ENCODE results near the gene ADCY9. TPM values are rescaled to one million over a fixed set of nuclear protein-coding genes. Genes with fewer than 3 reads are reported as not detected.

ADCY9 gene
- total RNA-seq, 5 donors from 2014 or later (not counting 1 experiment from before 2014, with no cell fraction given): 7.9 to 15.7 (median 11.6) TPM

DNA sequence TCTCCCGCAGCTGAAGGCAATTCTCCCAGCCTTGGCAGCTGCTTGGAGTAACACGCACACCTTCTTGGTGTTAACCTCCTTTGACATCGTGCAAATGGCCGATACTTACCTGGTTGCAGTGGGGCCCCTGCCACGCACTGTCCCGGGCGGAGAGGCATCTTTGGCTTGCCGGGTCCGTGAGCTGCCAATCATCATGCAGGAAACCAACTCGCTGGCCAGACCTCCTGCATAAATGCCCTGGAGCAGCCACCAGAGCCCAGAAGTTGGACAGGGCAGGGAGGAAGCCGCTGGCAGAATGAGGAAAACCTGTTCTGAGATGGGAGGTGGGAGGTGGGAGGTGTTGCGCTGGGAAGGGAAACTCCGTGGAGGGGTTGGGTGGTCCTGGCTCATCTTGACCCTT lies 194.0 kb downstream of the ADCY9 start:
- no peaks in the 10 kb centered on the region for H3K9me3 ChIP-seq
- no peak overlapping the region for H3K27ac ChIP-seq (ENCODE audit: low read length)
- H3K4me3 ChIP-seq (ENCODE audit: control insufficient read depth in 1 of 2, extremely low read depth in 1 of 2, low read length in 1 of 2): no peak overlapping the region
- H3K4me1 Mint-ChIP-seq: no peaks in the 10 kb centered on the region
- no peak overlapping the region for H3K27ac Mint-ChIP-seq
- no peak overlapping the region for H3K4me3 Mint-ChIP-seq
- ATAC-seq (replicated peaks in 1 of 4) (no peak), DNase-seq (no peak)
- H3K36me3 Mint-ChIP-seq: peaks cover 7% of the 10 kb centered on the region
- H3K4me1 ChIP-seq (ENCODE audit: control insufficient read depth in 1 of 2, extremely low read depth in 1 of 2, insufficient read depth in 2 of 2, low read length in 2 of 2): no peaks in the 10 kb centered on the region
- peaks cover 10 to 35% of the 10 kb centered on the region in 2 donors for H3K27me3 Mint-ChIP-seq
- peaks cover 8 to 10% (median 10%) of the 10 kb centered on the region in 3 donors for H3K9me3 Mint-ChIP-seq
- peaks cover 0 to 36% of the 10 kb centered on the region in 2 experiments for H3K27me3 ChIP-seq (replicated peaks in 1 of 2; ENCODE audit: control insufficient read depth in 2 of 2, extremely low read depth in 1 of 2, insufficient read depth in 2 of 2, low read length in 1 of 2)
- ChIA-PET POLR2A (no interaction called here), CTCF (interaction anchor here in 1 of 2 donors (0.6 kb wide), 1 partner anchor 9 kb away, joined by 3 read pairs; no protein-coding TSS in a partner anchor)
- no peaks in the 10 kb centered on the region for H3K36me3 ChIP-seq (ENCODE audit: control insufficient read depth in 2 of 2, extremely low read depth in 1 of 2, insufficient read depth in 1 of 2, low read length in 1 of 2)
- 70% methylated on average over 12 of the region's 13 CpGs for WGBS (ENCODE audit: insufficient coverage)

DNA sequence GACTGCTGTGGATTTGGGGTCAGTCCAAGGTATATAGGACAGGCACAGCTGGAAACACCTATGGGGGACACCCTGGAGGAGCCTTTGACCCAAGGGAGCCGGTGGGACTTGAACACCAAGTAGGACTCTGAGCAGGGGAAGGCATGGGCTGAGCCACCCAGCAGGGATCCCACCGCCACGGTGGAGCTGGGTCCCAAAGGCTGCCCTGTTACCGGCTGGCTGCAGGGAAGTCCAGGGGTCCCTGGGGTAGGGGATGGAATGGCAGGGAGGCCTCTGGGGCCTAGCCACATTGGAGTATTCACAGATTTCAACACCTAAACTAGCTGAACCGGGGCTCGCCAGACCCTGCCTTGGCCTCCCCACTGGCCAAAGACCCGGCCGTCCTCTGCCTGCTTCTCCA lies 196.0 kb downstream of the ADCY9 start:
- peaks cover 8 to 10% (median 10%) of the 10 kb centered on the region in 3 donors for H3K9me3 Mint-ChIP-seq
- H3K36me3 Mint-ChIP-seq: peaks cover 7% of the 10 kb centered on the region
- Histone ChIP-seq H3K9me3 (no peaks in the 10 kb centered on the region), H3K36me3 (ENCODE audit: control insufficient read depth in 2 of 2, extremely low read depth in 1 of 2, insufficient read depth in 1 of 2, low read length in 1 of 2) (no peaks in the 10 kb centered on the region), H3K4me3 (ENCODE audit: control insufficient read depth in 1 of 2, extremely low read depth in 1 of 2, low read length in 1 of 2) (no peak overlapping the region), H3K27ac (ENCODE audit: low read length) (no peak overlapping the region), H3K27me3 (replicated peaks in 1 of 2; ENCODE audit: control insufficient read depth in 2 of 2, extremely low read depth in 1 of 2, insufficient read depth in 2 of 2, low read length in 1 of 2) (peaks cover 0 to 46% of the 10 kb centered on the region in 2 experiments), H3K4me1 (ENCODE audit: control insufficient read depth in 1 of 2, extremely low read depth in 1 of 2, insufficient read depth in 2 of 2, low read length in 2 of 2) (no peaks in the 10 kb centered on the region)
- H3K27me3 Mint-ChIP-seq: peaks cover 6 to 32% of the 10 kb centered on the region in 2 donors
- CTCF ChIA-PET: no interaction called here
- H3K4me3 Mint-ChIP-seq: no peak overlapping the region
- ATAC-seq (replicated peaks in 1 of 4): no peak
- H3K27ac Mint-ChIP-seq: no peak overlapping the region
- POLR2A ChIA-PET: no interaction called here
- no peaks in the 10 kb centered on the region for H3K4me1 Mint-ChIP-seq
- DNase-seq: no peak
- 82% methylated on average over 7 of the region's 8 CpGs for WGBS (ENCODE audit: insufficient coverage)

DNA sequence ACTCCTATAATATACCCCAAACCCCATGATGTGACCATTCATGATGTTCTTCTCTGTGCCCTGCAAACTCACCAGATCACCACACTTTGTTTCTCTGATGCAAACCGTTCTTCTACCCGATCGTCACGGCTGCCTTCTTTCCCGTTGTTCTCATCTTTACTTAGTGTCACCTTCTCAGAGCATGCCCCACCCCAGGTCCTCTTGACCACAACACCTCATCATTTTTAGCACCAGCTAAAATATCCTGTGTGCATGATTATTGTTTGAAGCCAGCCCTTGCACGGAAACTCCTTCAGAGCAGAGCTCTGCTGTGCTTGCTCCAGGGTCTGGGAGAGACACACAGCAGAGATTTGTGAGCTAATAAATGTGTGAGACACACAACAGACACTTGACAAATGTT lies 196.8 kb downstream of the ADCY9 start:
- CTCF ChIA-PET: no interaction called here

DNA sequence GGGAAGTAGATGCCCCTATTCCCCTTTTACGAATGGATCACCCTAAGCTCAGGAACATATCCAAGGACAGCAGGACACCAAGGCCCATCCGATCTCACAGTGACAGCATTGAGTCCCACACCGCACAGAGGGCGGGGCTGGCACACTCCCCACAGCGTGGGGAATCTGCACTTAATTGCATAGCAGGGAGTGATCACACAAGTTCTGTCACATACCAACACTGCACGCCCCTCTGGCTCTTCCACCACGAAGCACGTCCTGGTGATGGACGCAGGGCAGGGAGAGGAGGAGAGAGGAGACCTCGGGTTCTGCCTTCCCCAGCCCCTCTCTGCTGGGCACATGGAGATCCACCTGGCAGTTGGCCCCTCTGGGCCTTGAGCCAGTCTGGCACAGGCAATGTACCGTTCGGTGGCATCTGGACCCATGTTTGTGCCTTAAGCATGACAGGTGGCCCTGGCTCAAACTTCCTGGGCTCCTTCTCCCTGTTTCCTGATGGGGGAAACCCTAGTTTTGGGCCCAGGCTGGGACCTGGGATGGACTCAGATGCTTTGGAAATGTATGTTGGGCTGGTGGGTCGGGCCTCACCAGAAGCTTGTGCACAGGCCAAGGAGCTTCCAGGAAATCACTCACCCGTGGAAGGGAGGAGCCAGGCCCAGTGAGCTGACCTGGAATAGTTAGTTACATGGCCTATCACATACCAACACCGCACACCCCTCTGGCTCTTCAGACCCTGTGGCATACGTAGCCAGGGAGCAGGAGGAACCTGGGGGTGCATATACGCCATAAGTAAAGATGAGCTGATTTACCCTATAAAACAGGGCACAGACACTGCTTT lies 200.6 kb downstream of the ADCY9 start:
- H3K9me3 Mint-ChIP-seq: peaks cover 8 to 10% (median 10%) of the 10 kb centered on the region in 3 donors
- ChIA-PET POLR2A (interaction anchor here in 1 of 2 donors (0.6 kb wide), 1 partner anchor 26 kb away, joined by 5 read pairs; no protein-coding TSS in a partner anchor), CTCF (interaction anchor here in 1 of 2 donors (0.5 kb wide), 1 partner anchor 44 kb away, joined by 4 read pairs; no protein-coding TSS in a partner anchor)
- H3K4me3 Mint-ChIP-seq: no peak overlapping the region
- no peaks in the 10 kb centered on the region for H3K4me1 ChIP-seq (ENCODE audit: control insufficient read depth in 1 of 2, extremely low read depth in 1 of 2, insufficient read depth in 2 of 2, low read length in 2 of 2)
- H3K27ac Mint-ChIP-seq: no peak overlapping the region
- H3K36me3 ChIP-seq (ENCODE audit: control insufficient read depth in 2 of 2, extremely low read depth in 1 of 2, insufficient read depth in 1 of 2, low read length in 1 of 2): no peaks in the 10 kb centered on the region
- no peaks in the 10 kb centered on the region for H3K9me3 ChIP-seq
- no peak overlapping the region for H3K4me3 ChIP-seq (ENCODE audit: control insufficient read depth in 1 of 2, extremely low read depth in 1 of 2, low read length in 1 of 2)
- DNase-seq: no peak
- ATAC-seq (replicated peaks in 1 of 4): no peak
- H3K27me3 Mint-ChIP-seq: peaks cover 1 to 9% of the 10 kb centered on the region in 2 donors
- peaks cover 7% of the 10 kb centered on the region for H3K36me3 Mint-ChIP-seq
- 91% methylated on average over 15 of the region's 17 CpGs for WGBS (ENCODE audit: insufficient coverage)
- H3K27me3 ChIP-seq (replicated peaks in 1 of 2; ENCODE audit: control insufficient read depth in 2 of 2, extremely low read depth in 1 of 2, insufficient read depth in 2 of 2, low read length in 1 of 2): peaks cover 0 to 31% of the 10 kb centered on the region in 2 experiments
- H3K27ac ChIP-seq (ENCODE audit: low read length): no peak overlapping the region
- H3K4me1 Mint-ChIP-seq: peaks cover 0 to under 1% (median 0%) of the 10 kb centered on the region in 3 donors

More for the DNA sequence above, 196.8 kb downstream of the ADCY9 start:
- WGBS (ENCODE audit: insufficient coverage): 87% methylated on average over 3 of the region's 6 CpGs
- H3K27me3 Mint-ChIP-seq: peaks cover 6 to 32% of the 10 kb centered on the region in 2 donors
- POLR2A ChIA-PET: no interaction called here
- Histone ChIP-seq H3K9me3 (no peaks in the 10 kb centered on the region), H3K27me3 (replicated peaks in 1 of 2; ENCODE audit: control insufficient read depth in 2 of 2, extremely low read depth in 1 of 2, insufficient read depth in 2 of 2, low read length in 1 of 2) (peaks cover 0 to 50% of the 10 kb centered on the region in 2 experiments), H3K36me3 (ENCODE audit: control insufficient read depth in 2 of 2, extremely low read depth in 1 of 2, insufficient read depth in 1 of 2, low read length in 1 of 2) (no peaks in the 10 kb centered on the region), H3K4me1 (ENCODE audit: control insufficient read depth in 1 of 2, extremely low read depth in 1 of 2, insufficient read depth in 2 of 2, low read length in 2 of 2) (no peaks in the 10 kb centered on the region), H3K4me3 (ENCODE audit: control insufficient read depth in 1 of 2, extremely low read depth in 1 of 2, low read length in 1 of 2) (no peak overlapping the region), H3K27ac (ENCODE audit: low read length) (no peak overlapping the region)
- peaks cover 7% of the 10 kb centered on the region for H3K36me3 Mint-ChIP-seq
- peaks cover 8 to 10% (median 10%) of the 10 kb centered on the region in 3 donors for H3K9me3 Mint-ChIP-seq
- H3K4me3 Mint-ChIP-seq: no peak overlapping the region
- DNase-seq: no peak
- no peak for ATAC-seq (replicated peaks in 1 of 4)
- H3K27ac Mint-ChIP-seq: no peak overlapping the region
- H3K4me1 Mint-ChIP-seq: no peaks in the 10 kb centered on the region

DNA sequence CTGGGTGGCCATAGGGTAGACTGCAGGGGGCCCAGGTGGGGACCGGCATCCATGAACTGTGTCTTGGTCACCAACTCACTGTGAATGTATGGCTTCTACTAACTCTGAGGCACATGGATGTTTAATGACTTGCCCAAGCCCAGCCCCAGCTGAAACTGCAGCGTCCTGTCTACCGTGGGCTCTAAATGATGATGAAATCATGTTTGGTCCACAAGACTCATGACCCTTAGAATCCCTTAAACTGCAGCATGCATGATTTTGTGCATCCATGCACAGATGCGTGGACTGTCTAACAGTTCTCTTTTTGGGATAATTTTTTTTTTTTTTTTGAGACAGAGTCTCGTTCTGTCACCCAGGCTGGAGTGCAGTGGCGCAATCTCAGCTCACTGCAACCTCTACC lies 203.3 kb downstream of the ADCY9 start:
- no peaks in the 10 kb centered on the region for H3K36me3 Mint-ChIP-seq
- no peak overlapping the region for H3K4me3 Mint-ChIP-seq
- peaks cover 0 to 7% (median 3%) of the 10 kb centered on the region in 3 donors for H3K4me1 Mint-ChIP-seq
- no peak overlapping the region for H3K27ac ChIP-seq (ENCODE audit: low read length)
- WGBS (ENCODE audit: insufficient coverage): 93% methylated on average over 3 of the region's 6 CpGs
- no peaks in the 10 kb centered on the region for H3K27me3 Mint-ChIP-seq
- ChIA-PET CTCF (interaction anchor here in 1 of 2 donors (0.6 kb wide), 1 partner anchor 19 kb away, joined by 5 read pairs; no protein-coding TSS in a partner anchor), POLR2A (no interaction called here)
- no peaks in the 10 kb centered on the region for H3K9me3 Mint-ChIP-seq
- no peaks in the 10 kb centered on the region for H3K9me3 ChIP-seq
- H3K36me3 ChIP-seq (ENCODE audit: control insufficient read depth in 2 of 2, extremely low read depth in 1 of 2, insufficient read depth in 1 of 2, low read length in 1 of 2): no peaks in the 10 kb centered on the region
- H3K27me3 ChIP-seq (replicated peaks in 1 of 2; ENCODE audit: control insufficient read depth in 2 of 2, extremely low read depth in 1 of 2, insufficient read depth in 2 of 2, low read length in 1 of 2): peaks cover 0 to 23% of the 10 kb centered on the region in 2 experiments
- ATAC-seq (replicated peaks in 1 of 4) (no peak), DNase-seq (no peak)
- H3K4me3 ChIP-seq (ENCODE audit: control insufficient read depth in 1 of 2, extremely low read depth in 1 of 2, low read length in 1 of 2): no peak overlapping the region
- no peak overlapping the region for H3K27ac Mint-ChIP-seq
- peaks cover 0 to 3% of the 10 kb centered on the region in 2 experiments for H3K4me1 ChIP-seq (ENCODE audit: control insufficient read depth in 1 of 2, extremely low read depth in 1 of 2, insufficient read depth in 2 of 2, low read length in 2 of 2)

All from T-cell (primary cell).